ENCODE data around the gene MPHOSPH9.

Gene MPHOSPH9

GRCh38 chr12:123232807-123233504 is at the start of gene MPHOSPH9, which contains the start of gene MTRFR:
MPHOSPH9 (minus strand) TSS chr12:123233141; CDS start chr12:123230364, 2,777 bp downstream.
MTRFR (plus strand) TSS chr12:123233436; CDS start chr12:123253675, 20,239 bp downstream.
- DNase-seq, result peak; percentile 99

DNA sequence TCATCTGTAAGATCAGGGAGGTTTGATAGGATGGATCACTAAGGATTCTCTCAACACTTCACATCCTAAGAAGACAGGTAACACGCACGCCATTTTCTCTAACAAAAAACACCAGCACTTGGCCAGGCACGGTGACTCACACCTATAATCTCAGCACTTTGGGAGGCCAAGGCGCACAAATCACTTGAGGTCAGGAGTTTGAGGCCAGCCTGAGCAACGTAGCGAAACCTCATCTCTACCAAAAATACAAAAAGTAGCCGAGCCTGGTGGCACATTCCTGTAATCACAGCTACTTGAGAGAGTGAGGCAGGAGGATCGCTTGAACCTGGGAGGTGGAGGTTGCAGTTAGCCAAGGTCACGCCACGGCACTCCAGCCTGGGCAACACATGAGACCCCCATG is 49.2 kb upstream of the MPHOSPH9 start:
- no peak for DNase-seq

DNA sequence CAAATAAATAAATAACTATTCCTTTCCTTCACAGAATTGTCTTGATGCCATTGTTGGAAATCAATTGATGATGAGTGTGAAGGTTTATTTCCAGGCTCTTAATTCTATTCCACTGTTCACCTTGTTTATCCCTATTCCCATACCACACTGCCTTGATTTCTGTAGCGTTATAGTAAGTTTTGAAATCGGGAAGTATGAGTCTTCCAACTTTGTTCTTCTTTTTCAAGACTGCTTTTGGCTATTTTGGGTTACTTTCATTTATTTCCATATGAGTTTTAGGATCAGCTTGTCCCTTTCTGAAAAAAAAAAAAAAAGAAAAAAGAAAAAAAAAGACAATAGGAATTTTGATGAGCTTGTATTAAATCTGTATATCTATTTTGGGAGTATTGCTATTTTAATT is 48.0 kb upstream of the MPHOSPH9 start:
- no peak for DNase-seq

DNA sequence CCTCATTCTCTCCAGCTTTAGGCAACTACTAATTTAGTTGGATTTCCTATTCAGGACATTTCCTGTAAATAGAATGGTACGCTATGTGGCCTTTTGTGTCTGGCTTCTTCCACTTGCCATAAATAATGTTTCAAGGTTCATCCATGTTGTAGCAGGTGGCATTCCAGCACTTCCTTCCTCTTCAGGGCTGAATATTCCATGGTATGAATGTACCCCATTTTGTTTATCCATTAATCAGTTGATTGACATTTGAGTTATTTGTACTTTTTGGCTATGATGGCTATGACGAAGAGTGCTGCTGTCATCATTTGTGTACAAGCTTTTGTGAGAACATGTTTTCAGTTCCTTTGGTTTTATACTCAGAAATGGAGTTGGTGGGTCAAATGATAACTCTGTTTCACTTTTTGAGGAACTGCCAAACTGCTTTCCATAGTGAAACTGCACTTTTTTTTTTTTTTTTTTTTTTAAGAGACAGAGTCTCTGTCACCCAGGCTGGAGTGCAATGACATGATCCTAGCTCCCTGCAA is 45.2 kb upstream of the MPHOSPH9 start:
- DNase-seq, result no peak

GRCh38 chr12:123273166-123273565 is 40.2 kb upstream of the MPHOSPH9 start:
- DNase-seq, result no peak

GRCh38 chr12:123271001-123271668 is 38.2 kb upstream of the MPHOSPH9 start:
- DNase-seq, result peak; percentile 53 to 64

DNA sequence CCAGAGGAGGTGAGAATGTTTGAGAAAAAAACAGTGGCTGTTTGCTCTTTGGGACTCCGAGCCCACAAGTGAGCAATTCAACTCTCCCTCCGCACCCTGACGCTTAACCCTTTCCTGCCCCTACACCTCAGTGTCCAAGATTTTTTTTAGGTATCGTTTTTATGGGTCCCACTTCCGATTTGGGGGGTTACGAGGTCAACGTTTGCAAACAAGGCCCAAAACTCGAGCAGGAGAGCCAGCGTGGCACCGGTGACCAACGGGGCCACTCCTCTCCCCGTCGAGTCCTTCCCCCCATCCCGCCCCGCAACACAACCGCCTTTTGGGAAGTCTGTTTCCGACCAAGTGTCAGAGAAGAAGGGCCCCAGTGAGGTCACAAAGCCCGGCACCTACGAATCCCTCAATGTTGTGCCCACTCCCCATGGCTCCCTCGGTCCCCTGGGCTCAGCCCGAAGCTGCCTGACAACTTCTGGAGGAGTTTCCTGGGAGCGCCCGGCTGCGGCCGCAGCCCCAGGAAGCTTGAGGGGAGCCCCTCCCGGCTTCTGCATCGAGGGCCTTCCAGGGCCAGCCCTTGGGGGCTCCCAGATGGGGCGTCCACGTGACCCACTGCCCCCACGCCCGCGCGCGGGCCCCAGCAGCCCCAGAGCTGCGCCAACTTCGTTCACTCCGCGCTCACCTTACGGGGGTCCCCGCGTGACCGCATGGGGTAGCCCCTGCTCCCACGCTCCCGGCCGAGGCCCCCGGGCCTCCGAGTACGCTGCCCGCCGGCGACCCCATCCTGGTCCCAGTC is 37.5 kb upstream of the MPHOSPH9 start:
- DNase-seq, result peak; percentile 34 to 39

GRCh38 chr12:123269896-123270213 is 36.9 kb upstream of the MPHOSPH9 start:
- no peak for DNase-seq

DNA sequence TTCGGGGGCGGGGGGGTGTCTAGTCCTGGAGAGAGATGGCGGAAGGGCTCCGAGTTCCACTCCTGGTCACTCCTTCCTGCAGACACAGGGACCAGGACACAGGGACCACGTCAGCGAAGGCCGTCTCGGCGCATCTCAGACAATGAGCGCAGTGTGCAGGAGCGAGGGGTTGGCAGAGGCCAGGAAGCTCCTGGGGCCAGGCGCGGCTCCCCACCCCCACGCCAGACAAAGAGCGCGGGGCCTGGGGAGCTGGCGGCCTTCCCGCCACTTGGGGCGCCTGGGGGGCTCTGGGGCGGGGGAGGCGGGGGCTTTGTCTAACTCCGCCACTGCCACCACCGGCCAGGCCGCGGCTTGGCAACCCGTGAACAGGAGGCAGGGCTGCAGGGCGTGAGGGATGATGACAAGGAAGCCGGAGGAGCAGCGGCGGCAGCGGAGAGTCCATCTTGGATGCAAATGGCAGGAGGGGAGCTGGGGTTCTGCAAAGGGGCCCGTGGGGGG is 36.5 kb upstream of the MPHOSPH9 start:
- peak; percentile 17 to 31 for DNase-seq

DNA sequence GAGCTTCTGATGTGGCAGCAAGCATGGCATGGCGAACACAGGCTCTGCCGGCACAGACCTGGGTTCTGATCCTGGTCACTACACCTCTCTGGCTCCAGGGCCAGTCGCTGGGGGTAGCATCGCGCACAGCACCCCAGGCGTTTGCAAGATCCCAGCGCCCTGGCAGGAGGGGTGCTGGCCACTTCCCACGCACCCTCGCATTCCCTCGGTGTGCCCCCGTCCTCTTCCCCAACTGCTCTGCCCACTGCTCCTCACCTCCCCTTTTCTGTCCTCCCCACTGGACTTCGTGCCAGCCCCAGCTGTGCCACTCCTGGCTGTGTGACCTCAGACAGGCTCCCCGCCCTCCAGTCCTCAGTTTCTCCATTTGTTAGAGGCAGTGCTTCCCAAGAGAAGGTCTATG is 35.9 kb upstream of the MPHOSPH9 start:
- DNase-seq, result no peak

- DNase-seq, result peak; percentile 39 to 51
Measured at GRCh38 chr12:123267991-123268843, 35.3 kb upstream of the MPHOSPH9 start.

- no peak for DNase-seq
Measured at GRCh38 chr12:123267335-123267920, 34.5 kb upstream of the MPHOSPH9 start.

GRCh38 chr12:123266679-123267277 is 33.8 kb upstream of the MPHOSPH9 start:
- no peak for DNase-seq

DNA sequence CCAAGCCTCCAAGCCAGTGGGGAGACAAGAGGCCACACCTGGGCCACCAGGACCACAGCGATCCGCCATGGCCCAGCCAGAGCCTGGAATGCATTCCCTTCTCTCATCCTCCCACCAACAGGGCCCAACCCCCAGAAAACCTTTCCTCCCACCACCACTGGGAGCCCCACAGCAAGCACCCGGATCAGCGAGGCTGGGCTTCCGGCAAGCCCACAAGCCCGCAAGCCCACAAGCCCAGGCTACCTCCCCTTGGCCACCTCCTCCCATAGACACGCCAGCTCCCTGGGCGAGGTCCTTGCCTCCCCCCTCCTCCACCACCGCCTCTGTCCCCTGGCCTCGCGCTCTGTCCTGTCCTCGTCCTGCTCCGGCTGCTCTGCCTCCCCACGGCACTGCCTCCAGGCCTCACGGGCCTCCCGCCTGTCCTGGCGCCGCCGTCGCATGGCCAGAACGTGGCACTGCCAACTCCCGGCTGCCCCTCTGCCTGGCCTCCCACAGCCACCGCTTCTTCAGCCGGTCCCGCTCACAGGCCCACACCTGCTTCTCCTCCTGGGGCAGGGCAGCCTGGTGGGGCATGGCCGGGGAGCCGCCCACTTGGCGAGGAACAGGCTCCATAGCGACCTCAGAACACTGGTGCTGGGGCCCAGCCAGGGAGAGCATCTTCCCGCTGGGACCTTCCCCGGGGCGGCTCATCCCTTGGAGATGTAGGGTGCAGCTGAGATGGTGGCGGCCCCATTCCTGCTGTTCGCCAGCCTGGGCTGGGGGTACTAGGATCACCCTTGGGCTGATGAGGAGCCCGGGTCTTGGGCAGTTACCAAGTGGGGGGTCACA is 33.1 kb upstream of the MPHOSPH9 start:
- no peak for DNase-seq

DNA sequence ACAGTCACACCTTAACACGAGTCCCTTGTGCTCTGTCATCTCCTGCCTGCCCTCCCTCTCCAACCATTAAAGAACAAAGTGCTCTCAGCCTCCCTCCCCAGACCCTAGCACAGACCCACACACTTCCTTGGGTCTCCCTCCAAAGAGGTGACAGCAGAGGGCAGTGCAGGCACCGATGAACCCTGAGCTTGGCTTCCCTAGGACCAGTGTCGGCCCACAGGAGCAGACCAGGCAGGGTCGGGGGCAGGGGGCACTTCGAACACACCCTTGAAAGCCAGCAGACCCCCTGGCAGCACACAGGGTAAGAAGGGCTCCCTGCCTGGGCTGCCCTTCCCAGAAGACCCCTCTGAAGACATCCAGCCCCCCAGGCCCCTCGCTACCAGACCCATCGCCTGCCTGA is 31.7 kb upstream of the MPHOSPH9 start:
- peak; percentile 52 to 55 for DNase-seq

DNA sequence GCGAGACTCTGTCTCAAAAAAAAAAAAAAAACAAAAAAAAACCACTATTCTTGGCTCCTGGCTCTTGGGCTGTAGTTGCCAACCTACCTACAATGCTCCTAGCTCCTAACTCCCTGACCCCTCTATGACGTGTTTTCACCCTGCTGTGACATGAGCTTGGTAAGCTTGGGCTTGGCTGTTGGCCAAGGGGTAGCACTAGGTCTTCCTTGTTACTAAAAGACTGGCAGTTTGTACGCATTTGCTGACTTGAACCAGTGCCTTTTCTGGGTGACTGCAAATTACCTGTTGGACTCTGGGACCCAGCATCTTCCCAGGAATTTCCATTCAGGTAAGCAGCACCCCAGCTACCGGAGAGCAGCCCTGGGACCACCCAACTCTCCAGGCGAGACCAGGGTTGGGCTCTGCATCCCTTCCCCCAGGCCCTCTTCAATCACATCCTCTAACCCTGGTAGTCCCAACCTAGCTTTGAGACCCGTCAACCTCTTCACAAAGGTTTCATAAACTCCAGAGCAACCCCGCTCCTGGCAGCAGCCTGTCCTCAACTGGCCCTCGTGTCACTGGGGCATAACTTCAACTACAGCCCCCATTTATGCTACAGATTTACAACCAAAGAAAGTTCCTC is 30.4 kb upstream of the MPHOSPH9 start:
- no peak for DNase-seq

DNA sequence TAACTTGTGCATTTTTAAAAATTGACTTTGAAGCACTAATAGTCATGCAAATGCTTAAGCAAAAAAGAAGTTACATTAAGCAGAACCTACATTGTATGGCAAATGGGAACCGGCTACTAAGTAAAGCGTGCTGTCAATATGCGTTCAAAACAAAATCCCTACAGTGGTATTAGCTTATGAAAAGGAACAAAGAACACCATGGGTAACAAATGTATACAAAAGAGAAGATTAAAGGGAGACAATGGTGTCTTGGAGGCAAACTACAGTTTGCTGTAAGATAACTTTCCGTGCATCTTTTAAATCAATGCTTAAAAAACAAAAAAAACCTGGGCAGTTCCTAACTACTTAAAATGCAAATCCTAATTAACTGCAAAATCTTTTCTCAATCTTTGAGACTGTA is 28.3 kb upstream of the MPHOSPH9 start:
- DNase-seq, result no peak

- DNase-seq, result no peak
Measured at GRCh38 chr12:123260081-123260480, 27.1 kb upstream of the MPHOSPH9 start.

GRCh38 chr12:123258593-123258992 is 25.7 kb upstream of the MPHOSPH9 start:
- DNase-seq, result no peak

GRCh38 chr12:123254853-123255446 is 22.0 kb upstream of the MPHOSPH9 start:
- no peak for DNase-seq

All from Kasumi-1 (cell line).